RWPE2 (cell line): ENCODE results near the gene WDR41.
"Not testable (repeated sequence)": the region's sequence is repeated elsewhere in the genome, so short reads cannot be mapped to it uniquely, and the experiment has no call there.

Experiments
- ATAC-seq: fragments of 200-7000 bp; cut with Tn5 transposase; 3 replicates; pipeline ENCODE4 v1.9.1; 2021; ENCODE audit warnings: low read depth
- DNase-seq: peaks from one replicate; pipeline ENCODE4 v3.0.0-alpha.2; 2020; ENCODE audit warnings: low spot score
- H3K27ac ChIP-seq: fragments of 450-650 bp; 2 replicates; pipeline ENCODE4 v1.5.1; 2017; ENCODE audit warnings: mild to moderate bottlenecking; ENCODE audit not compliant: poor library complexity, severe bottlenecking
- H3K27me3 ChIP-seq: fragments of 250-450 bp; sonication (Bioruptor Pico); 2 replicates; pipeline ENCODE4 v1.5.1; 2021; ENCODE audit warnings: mild to moderate bottlenecking, moderate library complexity; ENCODE audit not compliant: insufficient read depth, poor library complexity, severe bottlenecking
- H3K36me3 ChIP-seq: fragments of 250-450 bp; sonication (Bioruptor Pico); 2 replicates; pipeline ENCODE4 v1.5.1; 2020; ENCODE audit warnings: low read depth, mild to moderate bottlenecking, moderate library complexity
- H3K4me1 ChIP-seq: fragments of 250-450 bp; sonication (Bioruptor Pico); 2 replicates; pipeline ENCODE4 v1.5.1; 2021; ENCODE audit warnings: mild to moderate bottlenecking, moderate library complexity; ENCODE audit not compliant: insufficient read depth, poor library complexity, severe bottlenecking
- H3K4me3 ChIP-seq: fragments of 250-450 bp; sonication (Bioruptor Pico); 2 replicates; pipeline ENCODE4 v1.5.1; 2021; ENCODE audit warnings: mild to moderate bottlenecking, moderate library complexity; ENCODE audit not compliant: severe bottlenecking
- H3K9me3 ChIP-seq: fragments of 250-450 bp; sonication (Bioruptor Pico); 2 replicates; pipeline ENCODE4 v1.5.1; 2021; ENCODE audit warnings: mild to moderate bottlenecking, moderate library complexity; ENCODE audit not compliant: severe bottlenecking
- TF ChIP-seq, protein P1 (sequence below): fragments of 450-650 bp; IDR thresholded peaks from one replicate; pipeline ENCODE4 v1.5.1; 2017; ENCODE audit warnings: mild to moderate bottlenecking, moderate library complexity; ENCODE audit not compliant: poor library complexity, severe bottlenecking

WDR41 gene

DNA sequence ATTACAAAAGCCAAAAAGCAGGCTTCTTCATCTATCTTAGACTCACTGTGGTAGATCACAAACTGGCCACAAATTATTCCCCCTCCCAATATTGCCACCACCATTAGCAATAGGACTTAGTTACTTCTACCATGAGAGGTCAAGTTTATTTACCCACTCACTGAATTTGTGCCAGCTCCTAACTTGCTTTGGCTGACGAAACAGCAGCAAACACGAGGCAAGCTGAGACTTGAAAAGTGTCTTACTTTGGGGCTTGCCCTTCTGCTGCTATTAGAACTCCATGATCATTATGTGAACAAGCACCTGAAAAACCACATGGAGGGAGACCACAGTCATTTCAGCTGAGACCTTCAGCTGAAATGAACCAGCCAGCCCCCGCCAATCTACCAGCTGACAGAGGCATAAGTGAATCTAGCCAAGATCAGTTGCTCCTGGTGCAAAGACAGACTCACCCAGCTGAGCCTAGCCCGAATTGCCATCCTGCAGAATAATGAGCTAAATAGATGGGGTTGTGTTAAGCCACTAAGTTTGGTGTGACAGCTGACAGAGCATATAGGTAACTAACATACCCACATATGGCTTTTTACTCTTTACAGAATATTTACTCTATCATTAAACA, 5.7 kb downstream of the WDR41 start:
- H3K4me3 ChIP-seq = no peak overlapping the region
- peaks cover 66% of the 10 kb centered on the region for H3K36me3 ChIP-seq
- no peaks in the 10 kb centered on the region for H3K27me3 ChIP-seq
- H3K9me3 ChIP-seq = no peaks in the 10 kb centered on the region
- H3K27ac ChIP-seq = no peak overlapping the region
- DNase-seq (no peak), ATAC-seq (peak; percentile 86)
- TF ChIP-seq, protein P1, sequence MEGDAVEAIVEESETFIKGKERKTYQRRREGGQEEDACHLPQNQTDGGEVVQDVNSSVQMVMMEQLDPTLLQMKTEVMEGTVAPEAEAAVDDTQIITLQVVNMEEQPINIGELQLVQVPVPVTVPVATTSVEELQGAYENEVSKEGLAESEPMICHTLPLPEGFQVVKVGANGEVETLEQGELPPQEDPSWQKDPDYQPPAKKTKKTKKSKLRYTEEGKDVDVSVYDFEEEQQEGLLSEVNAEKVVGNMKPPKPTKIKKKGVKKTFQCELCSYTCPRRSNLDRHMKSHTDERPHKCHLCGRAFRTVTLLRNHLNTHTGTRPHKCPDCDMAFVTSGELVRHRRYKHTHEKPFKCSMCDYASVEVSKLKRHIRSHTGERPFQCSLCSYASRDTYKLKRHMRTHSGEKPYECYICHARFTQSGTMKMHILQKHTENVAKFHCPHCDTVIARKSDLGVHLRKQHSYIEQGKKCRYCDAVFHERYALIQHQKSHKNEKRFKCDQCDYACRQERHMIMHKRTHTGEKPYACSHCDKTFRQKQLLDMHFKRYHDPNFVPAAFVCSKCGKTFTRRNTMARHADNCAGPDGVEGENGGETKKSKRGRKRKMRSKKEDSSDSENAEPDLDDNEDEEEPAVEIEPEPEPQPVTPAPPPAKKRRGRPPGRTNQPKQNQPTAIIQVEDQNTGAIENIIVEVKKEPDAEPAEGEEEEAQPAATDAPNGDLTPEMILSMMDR = no peak
- peaks cover 27% of the 10 kb centered on the region for H3K4me1 ChIP-seq

DNA sequence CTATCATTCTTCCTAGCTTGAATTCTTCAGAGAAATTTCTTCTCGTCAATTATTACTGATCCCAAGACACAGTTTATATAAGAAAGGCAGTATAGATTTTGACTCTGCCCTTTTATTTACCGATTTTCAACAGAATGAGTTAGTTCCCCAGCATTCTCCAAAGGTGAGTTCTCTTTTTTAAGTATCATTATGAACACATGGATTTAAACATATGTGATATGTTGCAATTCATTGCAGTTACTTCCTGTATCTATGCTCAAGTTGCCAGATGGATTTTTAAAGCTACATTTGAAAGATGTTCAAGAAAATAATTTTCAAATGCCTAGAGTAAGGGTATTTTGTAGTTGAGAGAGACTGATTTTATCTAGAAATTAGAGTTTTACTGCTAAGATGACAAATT, 8.4 kb downstream of the WDR41 start:
- Histone ChIP-seq H3K9me3 (no peaks in the 10 kb centered on the region), H3K36me3 (peaks cover 67% of the 10 kb centered on the region), H3K4me3 (no peak overlapping the region), H3K27me3 (no peaks in the 10 kb centered on the region), H3K27ac (no peak overlapping the region), H3K4me1 (peaks cover 19% of the 10 kb centered on the region)
- TF ChIP-seq, protein P1 = no peak
- ATAC-seq (no peak), DNase-seq (no peak)

DNA sequence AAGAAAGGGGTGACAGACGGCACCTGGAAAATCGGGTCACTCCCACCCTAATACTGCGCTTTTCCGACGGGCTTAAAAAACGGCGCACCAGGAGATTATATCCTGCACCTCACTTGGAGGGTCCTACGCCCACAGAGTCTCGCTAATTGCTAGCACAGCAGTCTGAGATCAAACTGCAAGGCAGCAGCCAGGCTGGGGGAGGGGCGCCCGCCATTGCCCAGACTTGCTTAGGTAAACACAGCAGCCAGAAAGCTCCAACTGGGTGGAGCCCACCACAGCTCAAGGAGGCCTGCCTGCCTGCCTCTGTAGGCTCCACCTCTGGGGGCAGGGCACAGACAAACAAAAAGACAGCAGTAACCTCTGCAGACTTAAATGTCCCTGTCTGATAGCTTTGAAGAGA, 17.1 kb downstream of the WDR41 start:
- not testable (repeated sequence) for ATAC-seq, H3K4me3 ChIP-seq, H3K4me1 ChIP-seq, H3K27ac ChIP-seq, H3K36me3 ChIP-seq, H3K27me3 ChIP-seq, DNase-seq, H3K9me3 ChIP-seq

DNA sequence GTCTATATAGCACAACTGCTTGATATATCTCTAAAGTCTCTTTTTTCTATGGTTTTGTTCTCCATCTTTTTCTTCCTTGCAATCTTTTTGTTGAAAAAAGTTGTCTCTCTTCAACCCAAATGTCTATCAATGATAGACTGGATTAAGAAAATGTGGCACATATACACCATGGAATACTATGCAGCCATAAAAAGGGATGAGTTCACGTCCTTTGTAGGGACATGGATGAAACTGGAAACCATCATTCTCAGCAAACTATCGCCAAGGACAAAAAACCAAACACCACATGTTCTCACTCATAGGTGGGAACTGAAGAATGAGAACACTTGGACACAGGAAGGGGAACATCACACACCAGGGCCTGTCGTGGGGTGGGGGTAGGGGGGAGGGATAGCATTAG, 23.2 kb downstream of the WDR41 start:
- H3K27ac ChIP-seq, H3K4me3 ChIP-seq, H3K9me3 ChIP-seq, H3K4me1 ChIP-seq, ATAC-seq, DNase-seq, H3K27me3 ChIP-seq: not testable (repeated sequence)
- H3K36me3 ChIP-seq = peaks cover 10% of the 10 kb centered on the region

DNA sequence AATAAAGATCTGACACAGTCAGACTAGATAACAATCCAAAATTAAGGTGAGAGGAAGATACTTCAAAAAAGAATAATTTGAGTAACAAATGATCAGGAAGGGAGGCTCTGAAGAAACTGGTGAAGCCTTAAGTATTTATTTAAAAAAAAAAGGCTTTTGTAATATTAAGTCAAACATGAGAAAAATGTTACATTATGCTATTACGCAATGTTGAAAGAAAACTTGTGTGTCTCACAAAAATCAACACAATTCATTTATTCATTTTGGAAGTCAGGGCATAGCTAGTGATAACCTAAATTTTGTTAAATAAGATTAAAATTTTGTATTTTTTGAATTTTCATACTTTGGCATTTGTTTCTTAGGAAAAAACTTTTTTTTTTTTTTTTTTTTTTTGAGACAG, 28.2 kb downstream of the WDR41 start:
- H3K4me3 ChIP-seq = no peak overlapping the region
- H3K9me3 ChIP-seq = peaks cover 2% of the 10 kb centered on the region
- H3K4me1 ChIP-seq = no peaks in the 10 kb centered on the region
- no peak overlapping the region for H3K27ac ChIP-seq
- TF ChIP-seq, protein P1 = no peak
- peaks cover 47% of the 10 kb centered on the region for H3K36me3 ChIP-seq
- ATAC-seq (no peak), DNase-seq (no peak)
- no peaks in the 10 kb centered on the region for H3K27me3 ChIP-seq

DNA sequence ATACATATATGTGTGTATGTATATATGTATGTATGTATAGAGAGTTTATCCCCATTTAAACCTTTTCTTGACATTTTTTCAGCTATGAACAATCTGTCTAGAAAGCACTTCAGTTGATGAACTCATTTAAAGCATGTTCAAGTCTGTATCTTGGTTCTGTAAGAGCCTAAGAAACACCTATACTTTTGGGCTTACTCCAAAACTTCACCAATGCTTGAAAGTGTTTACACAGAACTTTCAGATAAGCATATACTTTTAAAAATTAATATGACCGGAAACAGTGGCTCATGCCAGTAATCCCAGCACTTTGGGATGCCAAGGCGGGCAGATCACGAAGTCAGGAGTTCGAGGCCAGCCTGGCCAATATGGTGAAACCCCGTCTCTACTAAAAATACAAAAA, 30.8 kb downstream of the WDR41 start:
- Histone ChIP-seq H3K27me3 (no peaks in the 10 kb centered on the region), H3K4me3 (no peak overlapping the region), H3K36me3 (peaks cover 45% of the 10 kb centered on the region), H3K9me3 (peaks cover 2% of the 10 kb centered on the region), H3K27ac (no peak overlapping the region), H3K4me1 (no peaks in the 10 kb centered on the region)
- TF ChIP-seq, protein P1 = no peak
- ATAC-seq (no peak), DNase-seq (no peak)
